TTC549 (cell line): ENCODE measurements around the gene ELFN1.

Experiments used
- FAIRE-seq: peaks from 2 replicates; lab custom pipeline; 2012; peaks lifted over from hg19 to GRCh38; lab: Jason Lieb, UNC

Gene ELFN1

DNA sequence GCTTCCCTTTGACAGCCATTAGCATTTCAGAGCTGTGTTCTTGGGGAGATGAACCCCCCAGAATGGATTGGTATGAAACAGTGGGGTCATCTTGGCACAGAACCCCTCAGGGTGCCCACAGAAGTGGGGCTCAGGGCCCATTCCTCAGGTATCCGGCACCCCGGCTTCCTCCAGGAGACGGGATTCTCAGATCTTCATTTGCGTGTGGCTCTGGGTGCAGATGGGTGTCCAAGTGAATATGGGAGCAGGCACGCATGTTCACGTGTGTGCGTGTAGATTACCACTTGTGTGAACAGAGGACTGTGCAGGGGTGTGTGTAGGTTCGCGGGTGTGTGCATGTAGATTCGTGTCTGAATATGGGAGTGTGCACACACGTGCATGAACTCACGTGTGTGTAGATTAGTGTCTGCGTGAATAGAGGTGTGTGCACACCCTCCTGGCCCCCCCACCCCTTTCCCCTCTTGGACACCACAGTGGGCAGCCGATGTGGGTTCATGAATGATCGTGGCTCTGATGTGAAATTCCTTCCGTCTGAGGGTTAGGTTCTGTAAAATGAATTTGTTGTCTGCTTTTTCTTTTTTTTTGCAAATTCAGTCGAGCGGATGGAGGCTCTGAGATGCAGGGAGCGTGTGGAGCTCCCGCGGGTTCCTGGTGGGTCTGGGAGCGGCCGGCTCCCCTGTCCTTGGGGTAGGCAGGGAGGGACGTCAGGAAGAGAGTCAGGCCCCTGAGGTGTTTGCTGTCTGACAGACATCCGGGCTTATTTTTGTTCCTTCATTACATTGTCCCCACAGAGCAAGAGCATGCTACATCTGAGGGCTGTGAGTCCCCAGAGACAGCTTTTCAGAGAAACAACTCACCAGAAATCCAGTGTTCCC is 7.4 kb downstream of the ELFN1 start:
- FAIRE-seq, result no peak

DNA sequence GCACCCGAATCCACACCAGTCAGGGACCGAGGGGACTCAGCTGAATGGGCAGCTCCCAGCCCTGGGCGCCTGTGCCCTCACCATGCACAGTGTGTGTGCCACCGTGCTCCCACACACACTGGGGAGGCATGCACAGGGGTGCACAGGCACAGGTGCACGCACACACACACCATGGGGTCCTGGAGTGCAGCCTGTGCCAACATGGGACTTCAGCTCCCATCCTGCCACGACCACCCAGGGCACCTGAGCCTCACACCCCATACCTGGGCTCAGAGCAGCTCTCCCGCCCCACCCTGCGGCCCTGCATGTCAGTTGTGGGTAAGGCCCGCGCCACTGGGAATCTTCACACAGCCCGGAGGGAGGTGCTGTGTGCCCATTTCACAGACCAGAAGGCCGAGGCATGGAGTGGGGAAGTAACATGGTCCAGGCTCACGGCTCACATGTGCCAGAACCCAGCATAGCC is 8.0 kb downstream of the ELFN1 start:
- FAIRE-seq, result no peak

DNA sequence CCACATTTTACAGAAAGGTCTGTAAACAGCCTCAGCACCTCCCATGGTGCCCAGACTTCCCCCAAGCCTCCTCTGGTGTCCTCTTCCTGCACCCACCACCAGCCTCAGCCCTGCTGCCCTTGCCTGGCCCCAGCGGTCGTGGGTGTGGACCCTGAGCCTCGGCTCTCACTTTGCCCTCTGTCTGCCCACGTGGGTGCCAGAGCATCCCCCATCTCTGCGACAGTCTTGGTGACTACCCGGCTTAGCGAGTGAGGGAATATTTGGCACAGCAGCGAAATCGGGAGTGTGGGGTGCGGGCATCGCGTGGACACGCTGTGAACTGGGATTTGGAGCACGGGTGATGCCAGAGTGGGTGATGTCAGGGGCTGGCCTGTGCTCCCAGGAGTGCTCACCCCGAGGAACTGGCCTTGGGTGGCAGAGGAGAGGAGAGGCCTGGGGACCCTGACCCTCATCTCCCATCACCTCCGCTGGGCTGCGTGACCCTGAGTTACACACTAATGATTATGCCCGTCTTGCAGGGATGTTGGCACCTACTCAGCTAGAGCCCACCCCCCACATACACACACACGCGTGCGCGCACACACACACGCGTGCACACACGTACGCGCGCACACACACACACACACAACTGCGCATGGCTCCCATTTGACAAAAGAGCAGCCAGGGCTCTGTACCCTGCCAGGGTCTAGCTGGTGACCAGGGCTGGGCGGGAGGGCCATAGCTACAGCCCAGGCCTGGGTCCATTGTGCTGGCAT is 8.7 kb downstream of the ELFN1 start:
- no peak for FAIRE-seq

GRCh38 chr7:1679326-1679965 is 9.4 kb downstream of the ELFN1 start:
- no peak for FAIRE-seq

DNA sequence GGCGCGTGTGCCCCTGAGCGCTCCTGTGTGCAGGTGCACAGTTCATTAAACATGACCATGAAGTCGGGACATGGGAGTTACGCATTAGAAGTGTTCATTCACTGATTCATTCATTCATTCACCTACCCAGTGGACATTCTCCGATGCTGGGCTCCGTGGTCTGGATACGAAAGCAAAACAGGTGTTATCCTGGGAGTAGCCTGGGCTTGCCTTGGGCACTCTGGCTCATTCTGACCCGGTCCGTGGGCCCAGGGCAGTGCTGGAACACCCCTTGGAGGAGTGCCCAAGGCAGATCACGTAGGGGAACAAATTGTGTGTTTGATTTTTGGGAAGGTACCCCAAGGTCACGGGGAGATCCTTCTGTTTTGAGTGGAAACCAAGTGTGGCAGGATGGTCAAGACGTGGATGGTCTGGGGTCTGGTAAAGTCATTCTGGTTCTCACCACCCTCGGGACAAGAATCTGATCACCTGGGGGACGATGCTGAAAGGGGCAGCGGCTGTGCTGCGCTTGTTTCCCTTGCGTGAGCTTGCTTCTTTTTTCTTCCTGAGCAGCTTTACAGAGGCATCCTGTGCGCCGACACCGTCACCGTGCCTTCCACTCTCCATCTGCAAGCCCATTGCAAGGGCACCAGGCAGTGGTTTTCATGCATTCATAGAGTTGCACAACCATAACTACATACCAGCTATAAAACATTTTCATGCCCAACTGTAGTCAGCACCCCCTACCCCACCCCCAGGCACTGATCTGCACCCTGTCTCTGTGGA is 10.1 kb downstream of the ELFN1 start:
- no peak for FAIRE-seq

- no peak for FAIRE-seq
These were observed 11.5 kb downstream of the ELFN1 start for GRCh38 chr7:1681581-1681980.

DNA sequence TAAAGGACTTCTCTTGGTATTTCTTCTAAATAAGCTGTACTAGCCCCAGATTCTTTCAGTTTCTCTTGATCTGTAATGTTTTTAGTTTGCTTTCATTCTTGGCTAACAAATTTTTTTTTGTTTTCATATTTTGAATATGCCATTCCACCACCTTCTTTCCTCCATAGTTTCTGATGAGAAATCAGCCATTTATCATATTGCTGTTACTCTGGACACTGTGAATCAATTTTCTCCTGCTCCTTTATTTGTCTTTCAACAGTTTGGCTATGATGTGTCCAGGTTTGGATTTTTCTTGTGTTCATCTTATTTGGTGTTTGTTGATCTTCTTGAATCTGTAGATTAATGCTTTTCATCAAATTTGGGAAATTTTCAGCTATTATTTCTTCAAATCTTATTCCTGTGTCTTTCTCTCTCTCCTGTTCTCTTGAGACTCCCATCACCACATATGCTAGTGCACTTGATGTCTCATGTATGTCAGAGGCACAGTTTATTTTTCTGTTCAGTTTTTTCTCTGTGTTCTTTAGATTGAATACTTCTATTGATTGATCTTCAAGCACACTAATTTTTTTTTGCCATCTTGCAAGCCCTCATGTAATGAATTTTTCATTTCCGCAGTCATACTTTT is 15.0 kb downstream of the ELFN1 start:
- FAIRE-seq, result no peak

- FAIRE-seq, result no peak
These were observed 18.5 kb downstream of the ELFN1 start for GRCh38 chr7:1688542-1688941.

DNA sequence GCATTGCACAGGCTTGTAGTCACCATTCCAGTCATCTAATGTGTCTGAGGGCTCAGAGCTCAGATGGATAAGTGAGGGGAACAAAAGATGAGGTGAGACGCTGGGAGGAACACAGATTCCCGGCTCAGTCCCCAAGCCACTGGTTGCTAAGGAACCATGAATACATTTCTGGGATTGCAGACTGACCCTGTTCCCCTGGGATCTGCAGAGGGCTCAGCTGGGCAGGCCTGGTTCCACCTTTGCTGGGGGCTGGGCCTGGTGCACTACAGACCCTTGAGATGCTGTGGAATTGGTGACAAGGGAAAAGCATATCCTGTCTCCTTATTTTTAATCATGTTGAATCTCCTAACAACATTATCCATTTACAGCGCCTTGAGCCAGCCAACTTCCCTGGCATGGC is 19.2 kb downstream of the ELFN1 start:
- FAIRE-seq, result no peak

- no peak for FAIRE-seq
These were observed 20.4 kb downstream of the ELFN1 start for GRCh38 chr7:1690359-1690958.

GRCh38 chr7:1691096-1691495 is 21.0 kb downstream of the ELFN1 start:
- FAIRE-seq, result no peak

DNA sequence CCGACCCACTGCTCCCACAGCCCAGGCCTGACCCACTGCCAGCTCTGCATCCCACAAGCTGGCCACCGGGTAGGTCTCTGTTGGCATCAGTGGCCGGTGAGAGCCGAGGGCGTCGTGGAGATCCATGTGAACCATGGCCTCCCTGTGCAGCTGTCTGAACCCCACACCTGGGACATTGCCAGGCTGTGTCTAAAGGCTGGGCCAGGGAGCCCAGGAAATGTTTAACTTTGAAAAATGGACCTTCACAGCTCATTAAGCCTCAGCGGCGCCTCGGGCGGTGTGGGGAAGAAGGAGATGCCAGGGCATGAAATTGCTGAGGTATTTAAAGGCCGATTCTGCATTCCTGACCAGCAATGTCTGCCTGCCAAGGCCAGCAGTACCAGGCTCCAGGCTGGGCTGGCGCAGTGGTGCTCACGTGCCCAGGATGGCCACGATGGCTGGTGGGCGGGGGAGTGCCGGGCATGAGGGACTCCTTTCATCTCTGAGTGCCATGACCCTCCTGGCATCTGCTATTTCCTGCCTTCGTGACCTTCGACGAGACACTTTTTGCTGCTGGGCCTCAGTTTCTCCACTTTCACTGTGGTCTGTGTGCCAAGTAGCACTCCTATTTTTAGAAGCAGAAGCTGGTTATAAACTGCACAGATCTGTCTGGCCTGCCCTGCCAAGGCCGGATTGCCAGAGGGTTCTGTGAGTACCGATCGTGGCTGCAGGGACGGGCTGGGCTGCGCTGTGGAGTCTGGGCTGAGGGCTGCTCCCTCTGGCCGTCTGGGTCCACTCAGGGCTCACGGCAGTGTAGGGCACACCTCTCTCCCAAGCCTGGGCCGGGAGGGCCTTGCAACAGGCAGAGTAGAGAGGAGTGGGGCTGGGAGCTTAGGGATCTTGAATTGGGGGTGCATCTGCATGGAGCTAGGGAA is 21.8 kb downstream of the ELFN1 start:
- FAIRE-seq, result no peak

DNA sequence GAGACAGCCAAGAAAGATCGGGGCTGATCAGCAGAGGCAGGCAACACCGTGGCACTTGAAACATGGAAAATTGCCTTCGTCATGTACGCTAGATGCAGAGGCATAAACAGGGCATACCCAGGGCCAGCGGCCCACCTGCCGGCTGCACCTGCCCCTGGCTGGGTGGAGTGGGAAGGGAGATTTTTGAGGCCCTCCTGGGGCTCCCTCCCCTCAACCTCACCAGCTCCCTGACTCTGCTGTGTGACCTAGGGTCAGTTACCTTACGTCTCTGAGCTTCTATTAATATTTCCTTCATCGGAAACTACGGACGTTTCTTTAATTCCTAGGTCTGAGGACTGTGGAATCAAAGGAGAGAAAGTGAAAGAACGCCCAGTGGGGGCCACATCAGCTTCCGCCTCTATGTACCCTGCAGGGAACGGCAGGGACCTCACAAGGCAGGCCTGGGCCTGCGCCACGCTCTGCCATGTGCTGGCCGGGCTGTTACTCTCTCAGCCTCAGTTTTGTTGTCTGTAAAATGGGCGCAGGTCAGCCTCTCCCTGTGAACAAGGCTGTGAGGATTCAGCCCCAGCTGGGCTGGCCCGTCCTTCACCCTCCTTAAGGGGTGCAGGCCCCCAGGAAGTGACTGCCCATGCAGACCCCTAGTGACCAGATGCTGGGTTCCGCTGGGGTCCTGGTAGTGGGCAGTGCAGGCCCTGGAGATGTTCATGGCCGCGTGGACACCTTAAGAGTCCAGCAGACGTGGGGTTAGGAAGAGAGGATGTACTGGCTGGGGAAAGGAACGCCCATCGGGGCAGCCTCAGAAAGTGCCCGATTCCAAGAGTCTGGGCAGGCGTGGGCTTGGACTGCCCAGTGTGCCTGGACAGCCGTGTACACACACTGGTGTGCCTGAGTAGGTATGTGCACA is 22.7 kb downstream of the ELFN1 start:
- FAIRE-seq, result no peak

- no peak for FAIRE-seq
These were observed 23.4 kb downstream of the ELFN1 start for GRCh38 chr7:1693419-1693990.

- FAIRE-seq, result no peak
These were observed 24.0 kb downstream of the ELFN1 start for GRCh38 chr7:1693991-1694524.

DNA sequence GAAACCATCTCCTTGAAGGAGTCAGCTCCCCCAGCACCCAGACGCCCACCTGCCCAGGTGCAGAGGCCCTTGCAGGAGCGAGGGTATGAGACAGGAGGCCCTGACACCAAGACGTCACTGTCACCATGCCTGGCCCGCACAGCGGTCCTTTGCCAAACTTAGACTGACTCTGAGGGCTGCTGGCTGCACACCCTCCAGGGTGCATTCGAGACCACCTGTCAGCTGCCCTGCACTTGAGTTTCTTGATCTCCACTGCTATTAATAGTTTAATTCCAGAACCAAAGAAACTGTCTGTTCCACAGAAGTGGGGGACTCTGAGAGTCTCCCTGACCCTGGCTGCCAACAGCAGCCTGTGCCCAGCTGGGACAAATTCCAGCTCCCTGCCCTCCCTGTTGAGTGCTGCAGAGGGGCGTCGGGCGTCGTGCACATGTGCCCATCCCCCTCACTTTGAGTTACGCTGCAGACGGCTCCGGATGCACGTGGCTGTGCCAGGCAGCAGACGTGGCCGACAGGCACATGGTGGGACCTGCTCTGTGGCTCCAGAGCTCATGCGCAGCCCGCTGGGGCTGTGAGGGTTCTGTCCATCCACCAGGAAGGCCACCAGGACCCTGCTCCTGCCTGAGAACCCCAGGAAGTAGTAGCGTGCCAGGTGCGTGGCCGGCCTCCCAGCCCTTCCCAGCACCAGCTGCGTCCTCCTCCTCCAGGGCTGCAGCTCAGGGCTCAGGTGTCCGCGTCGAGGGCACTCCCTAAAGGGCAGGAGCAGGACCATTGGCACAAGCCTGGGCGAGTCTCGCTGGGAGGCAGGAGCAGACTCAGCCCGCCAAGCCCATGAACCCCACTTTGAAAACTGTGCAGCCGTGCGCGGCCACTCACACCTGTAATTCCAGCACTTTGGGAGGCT is 24.8 kb downstream of the ELFN1 start:
- no peak for FAIRE-seq

GRCh38 chr7:1695800-1696454 is 25.9 kb downstream of the ELFN1 start:
- no peak for FAIRE-seq
